ENCODE results near the gene MTHFR. TPM values are rescaled to one million over a fixed set of nuclear protein-coding genes. Genes with fewer than 3 reads are reported as not detected.

Gene MTHFR
- total RNA-seq, 4 donors from 2014 or later, result 25.9 to 41.8 (median 33.0) TPM

DNA sequence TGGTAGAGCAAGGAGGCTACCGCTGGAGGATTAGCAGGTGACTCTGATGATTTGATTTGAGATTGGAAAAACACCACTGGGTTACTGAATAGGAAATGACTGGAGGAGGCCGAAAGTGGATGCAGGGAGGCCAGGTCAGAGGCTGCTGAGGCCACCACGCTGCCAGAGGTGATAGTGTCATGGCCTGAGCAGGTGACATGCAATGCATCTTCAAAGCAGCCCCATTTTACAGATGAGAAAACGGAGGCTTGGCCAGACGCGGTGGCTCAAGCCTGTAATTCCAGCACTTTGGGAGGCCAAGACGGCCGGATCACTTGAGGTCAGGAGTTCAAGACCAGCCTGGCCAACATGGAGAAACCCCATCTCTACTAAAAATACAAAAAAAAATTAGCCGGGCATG is 31.0 kb downstream of the MTHFR start:
- WGBS, 2 donors, result 93% methylated on average over 9 of the region's 9 CpGs
- no peak for DNase-seq (ENCODE audit: low spot score in 2 of 2)
- no peak overlapping the region for H3K4me3 ChIP-seq (ENCODE audit: low read depth, poor library complexity, severe bottlenecking)
- intact Hi-C loops (cut with DNase I; ENCODE audit: low total_unique reads), result no loop called here
- TF ChIP-seq POLR2A (IDR thresholded peaks at IDR 0.05), result no peak
- TF ChIP-seq, protein P1, sequence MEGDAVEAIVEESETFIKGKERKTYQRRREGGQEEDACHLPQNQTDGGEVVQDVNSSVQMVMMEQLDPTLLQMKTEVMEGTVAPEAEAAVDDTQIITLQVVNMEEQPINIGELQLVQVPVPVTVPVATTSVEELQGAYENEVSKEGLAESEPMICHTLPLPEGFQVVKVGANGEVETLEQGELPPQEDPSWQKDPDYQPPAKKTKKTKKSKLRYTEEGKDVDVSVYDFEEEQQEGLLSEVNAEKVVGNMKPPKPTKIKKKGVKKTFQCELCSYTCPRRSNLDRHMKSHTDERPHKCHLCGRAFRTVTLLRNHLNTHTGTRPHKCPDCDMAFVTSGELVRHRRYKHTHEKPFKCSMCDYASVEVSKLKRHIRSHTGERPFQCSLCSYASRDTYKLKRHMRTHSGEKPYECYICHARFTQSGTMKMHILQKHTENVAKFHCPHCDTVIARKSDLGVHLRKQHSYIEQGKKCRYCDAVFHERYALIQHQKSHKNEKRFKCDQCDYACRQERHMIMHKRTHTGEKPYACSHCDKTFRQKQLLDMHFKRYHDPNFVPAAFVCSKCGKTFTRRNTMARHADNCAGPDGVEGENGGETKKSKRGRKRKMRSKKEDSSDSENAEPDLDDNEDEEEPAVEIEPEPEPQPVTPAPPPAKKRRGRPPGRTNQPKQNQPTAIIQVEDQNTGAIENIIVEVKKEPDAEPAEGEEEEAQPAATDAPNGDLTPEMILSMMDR (IDR thresholded peaks at IDR 0.05), result no peak

DNA sequence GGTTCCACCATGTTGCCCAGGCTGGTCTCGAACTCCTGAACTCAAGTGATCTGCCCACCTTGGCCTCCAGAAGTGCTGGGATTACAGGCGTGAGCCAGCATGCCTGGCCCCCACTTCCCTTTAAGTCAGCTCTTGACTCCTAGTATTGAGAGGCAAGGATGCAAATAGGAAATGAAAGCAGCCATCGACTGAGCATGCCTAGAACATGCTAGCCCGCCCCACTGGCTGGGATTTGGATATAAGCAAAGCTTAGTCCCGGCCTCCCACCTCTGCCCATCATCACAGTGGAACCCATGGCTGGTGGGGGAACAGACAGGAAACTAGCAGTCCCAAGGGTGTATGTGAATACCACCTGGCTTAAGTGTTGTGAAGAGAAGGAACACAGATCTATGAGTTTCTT is 33.3 kb downstream of the MTHFR start:
- no peak for DNase-seq (ENCODE audit: low spot score in 2 of 2)
- WGBS, 2 donors, result 62 to 69% methylated on average over 5 of the region's 5 CpGs
- H3K4me3 ChIP-seq (ENCODE audit: low read depth, poor library complexity, severe bottlenecking), result no peak overlapping the region
- no peak for TF ChIP-seq POLR2A (IDR thresholded peaks at IDR 0.05)
- TF ChIP-seq, protein P1 (IDR thresholded peaks at IDR 0.05), result no peak
- intact Hi-C loops (cut with DNase I; ENCODE audit: low total_unique reads), result no loop called here

DNA sequence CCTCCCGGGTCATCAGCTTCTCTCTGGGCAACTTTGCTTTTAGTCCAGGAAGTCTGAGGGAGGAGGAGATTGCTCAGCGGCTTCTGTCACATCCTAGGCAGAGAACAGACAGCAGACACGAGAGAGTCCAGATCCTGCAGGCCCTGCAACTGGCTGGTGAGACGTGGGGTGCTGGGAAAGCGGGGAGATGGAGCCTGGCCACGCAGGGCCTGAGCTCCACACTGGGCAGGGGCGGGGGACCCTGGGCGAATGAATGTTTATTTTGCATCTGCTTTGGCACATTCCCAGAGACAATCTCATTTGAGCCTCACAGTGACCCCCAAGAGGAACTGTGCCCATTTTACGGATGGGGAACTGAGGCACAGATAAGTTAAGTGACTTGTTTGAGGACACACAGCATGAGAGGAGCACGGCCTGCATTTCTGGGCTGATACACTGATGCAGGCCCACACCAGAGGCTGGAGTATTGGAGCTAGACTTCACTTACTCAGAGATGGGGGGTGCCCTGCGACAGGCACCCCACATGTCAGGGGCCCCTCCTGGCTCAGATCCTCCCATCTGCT is 34.2 kb downstream of the MTHFR start:
- DNase-seq (ENCODE audit: low spot score in 2 of 2), result no peak
- no peak overlapping the region for H3K4me3 ChIP-seq (ENCODE audit: low read depth, poor library complexity, severe bottlenecking)
- 72 to 79% methylated on average over 11 of the region's 11 CpGs for WGBS, 2 donors
- intact Hi-C loops (cut with DNase I; ENCODE audit: low total_unique reads), result no loop called here
- no peak for TF ChIP-seq POLR2A (IDR thresholded peaks at IDR 0.05)
- TF ChIP-seq, protein P1 (IDR thresholded peaks at IDR 0.05), result no peak

DNA sequence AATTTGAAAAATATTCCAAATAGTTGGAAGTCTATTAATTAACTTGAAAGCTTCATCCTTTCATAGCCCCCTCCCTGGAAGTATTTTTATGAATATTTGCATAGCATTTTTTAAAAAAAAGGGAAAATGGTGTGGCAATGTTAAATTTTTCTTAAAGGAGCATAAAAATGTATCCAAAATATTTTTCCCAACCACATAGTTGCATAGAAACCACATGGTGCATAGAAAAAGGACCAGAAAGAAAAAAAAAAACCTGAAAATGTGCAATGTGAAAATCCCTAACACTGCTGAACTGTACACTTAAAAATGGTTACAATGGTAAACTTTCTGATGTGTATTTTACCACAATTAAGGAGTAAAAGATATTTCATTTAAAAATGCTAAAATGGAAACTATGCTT is 35.8 kb downstream of the MTHFR start:
- no peak for DNase-seq (ENCODE audit: low spot score in 2 of 2)
- TF ChIP-seq POLR2A (IDR thresholded peaks at IDR 0.05), result no peak
- TF ChIP-seq, protein P1 (IDR thresholded peaks at IDR 0.05), result no peak
- intact Hi-C loops (cut with DNase I; ENCODE audit: low total_unique reads), result no loop called here
- H3K4me3 ChIP-seq (ENCODE audit: low read depth, poor library complexity, severe bottlenecking), result no peak overlapping the region

DNA sequence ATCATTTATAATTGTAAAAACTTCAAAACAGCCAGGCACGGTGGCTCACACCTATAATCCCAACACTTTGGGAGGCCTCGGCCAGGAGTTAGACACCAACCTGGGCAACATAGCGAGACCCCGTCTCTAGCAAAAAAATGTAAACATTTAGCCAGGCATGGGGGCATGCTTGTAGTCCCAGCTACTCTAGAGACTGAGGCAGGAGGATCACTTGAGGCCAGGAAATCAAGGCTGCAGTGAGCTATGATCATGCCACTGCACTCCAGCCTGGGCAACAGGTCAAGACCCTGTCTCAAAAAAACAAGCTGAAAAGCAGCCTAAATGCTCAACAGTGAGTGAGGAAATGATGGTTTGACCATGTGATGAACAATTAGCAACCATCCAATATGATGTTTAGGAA is 36.5 kb downstream of the MTHFR start:
- DNase-seq (ENCODE audit: low spot score in 2 of 2), result no peak
- TF ChIP-seq, protein P1 (IDR thresholded peaks at IDR 0.05), result no peak
- TF ChIP-seq POLR2A (IDR thresholded peaks at IDR 0.05), result no peak
- intact Hi-C loops (cut with DNase I; ENCODE audit: low total_unique reads), result no loop called here
- WGBS, 2 donors, result 75 to 88% methylated on average over 4 of the region's 4 CpGs
- no peak overlapping the region for H3K4me3 ChIP-seq (ENCODE audit: low read depth, poor library complexity, severe bottlenecking)

DNA sequence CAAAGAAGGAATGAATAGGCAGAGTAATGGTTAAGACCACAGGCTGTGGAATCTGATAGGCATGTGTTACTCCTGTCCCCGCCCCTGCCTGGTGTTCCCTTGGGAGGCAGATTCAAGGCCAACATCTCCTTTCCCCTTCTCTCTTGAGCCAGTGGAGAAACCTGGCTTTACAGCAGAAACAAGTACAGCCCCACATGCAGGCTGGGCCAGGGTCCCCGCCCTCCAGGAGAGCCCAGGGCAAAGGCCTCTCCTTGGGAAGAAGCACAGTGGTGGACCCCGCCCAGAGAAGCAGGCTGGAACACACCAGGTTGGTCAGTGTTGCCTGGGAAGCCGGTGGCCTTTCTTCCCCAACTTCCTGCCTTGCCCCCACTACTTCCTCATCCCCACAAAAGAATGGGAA is 36.9 kb downstream of the MTHFR start:
- no peak for DNase-seq (ENCODE audit: low spot score in 2 of 2)
- H3K4me3 ChIP-seq (ENCODE audit: low read depth, poor library complexity, severe bottlenecking), result no peak overlapping the region
- TF ChIP-seq, protein P1 (IDR thresholded peaks at IDR 0.05), result no peak
- no peak for TF ChIP-seq POLR2A (IDR thresholded peaks at IDR 0.05)
- intact Hi-C loops (cut with DNase I; ENCODE audit: low total_unique reads), result no loop called here
- WGBS, 2 donors, result 38 to 41% methylated on average over 4 of the region's 4 CpGs
